H1 (cell line): ENCODE results near the gene GRM4. TPM values are rescaled to one million over a fixed set of nuclear protein-coding genes. Genes with fewer than 3 reads are reported as not detected.

Source experiments
- CTCF ChIA-PET: fragments of 300-600 bp; sonication (Branson Sonifier 250); formaldehyde crosslinking; loops from one replicate; lab custom pipeline; 2021; ENCODE audit not compliant: partially characterized antibody; lab: Charles Lee
- POLR2A ChIA-PET: fragments of 300-600 bp; sonication (Branson Sonifier 250); formaldehyde crosslinking; loops from one replicate; lab custom pipeline; 2021; ENCODE audit warnings: inconsistent platforms; ENCODE audit not compliant: partially characterized antibody; lab: Charles Lee
- DNase-seq, 2 experiments: peaks; one replicate each; pipeline versions ENCODE4 v3.0.0 to v3.0.0-alpha.2; 2010 to 2022; ENCODE audit warnings: low spot score in 2 of 2, low read depth in 1 of 2, mixed read lengths in 1 of 2
- FAIRE-seq: peaks from 2 replicates; lab custom pipeline; 2011; peaks lifted over from hg19 to GRCh38; lab: Jason Lieb, UNC
- H2AFZ ChIP-seq: 2 replicates; pipeline ENCODE4 v1.8.1; 2012; ENCODE audit warnings: low read length, inconsistent platforms
- H2AK5ac ChIP-seq: 2 replicates; pipeline ENCODE4 v1.6.1; 2013; ENCODE audit warnings: low read depth, low read length
- H2BK120ac ChIP-seq: replicated peaks from 2 replicates; pipeline ENCODE3; 2013; ENCODE audit warnings: low read depth, low read length, inconsistent platforms
- H2BK12ac ChIP-seq: 2 replicates; pipeline ENCODE4 v1.6.1; 2013; ENCODE audit warnings: low read depth, low read length
- H2BK15ac ChIP-seq: 2 replicates; pipeline ENCODE4 v1.6.1; 2013; ENCODE audit warnings: low read length
- H2BK20ac ChIP-seq: 2 replicates; pipeline ENCODE4 v1.6.1; 2013; ENCODE audit warnings: low read length
- H2BK5ac ChIP-seq: 2 replicates; pipeline ENCODE4 v1.6.1; 2013; ENCODE audit warnings: low read depth, low read length
- H3K14ac ChIP-seq: 2 replicates; pipeline ENCODE4 v1.6.1; 2013; ENCODE audit warnings: inconsistent platforms; ENCODE audit not compliant: insufficient read length
- H3K18ac ChIP-seq: 2 replicates; pipeline ENCODE4 v1.6.1; 2013; ENCODE audit warnings: low read length; ENCODE audit errors: extremely low read depth
- H3K23ac ChIP-seq: 2 replicates; pipeline ENCODE4 v1.6.1; 2013; ENCODE audit warnings: inconsistent platforms; ENCODE audit not compliant: insufficient read length
- H3K23me2 ChIP-seq: 2 replicates; pipeline ENCODE4 v1.6.1; 2013; ENCODE audit warnings: low read depth, low read length
- H3K27ac ChIP-seq: 2 replicates; pipeline ENCODE4 v1.6.1; 2011; ENCODE audit warnings: low read depth, low read length, inconsistent platforms
- H3K27me3 ChIP-seq, 4 experiments: replicated peaks in 1 of 4; 1 replicate in 1 of 4; 2 replicates in 3 of 4; pipeline versions ENCODE4 v1.6.1 to v1.8.1; 2011 to 2013; ENCODE audit warnings: low read length in 3 of 4, mild to moderate bottlenecking in 3 of 4, inconsistent platforms in 2 of 4, mixed read lengths in 2 of 4, moderate library complexity in 1 of 4; ENCODE audit not compliant: control insufficient read depth in 3 of 4, insufficient read depth in 3 of 4; ENCODE audit errors: extremely low read depth in 1 of 4
- H3K36me3 ChIP-seq, 4 experiments: 2 replicates each; pipeline versions ENCODE4 v1.6.1 to v1.8.1; 2011 to 2013; ENCODE audit warnings: mild to moderate bottlenecking in 4 of 4, low read length in 3 of 4, moderate library complexity in 2 of 4, control low read depth in 1 of 4, inconsistent platforms in 1 of 4; ENCODE audit not compliant: insufficient read depth in 4 of 4, control insufficient read depth in 2 of 4
- H3K4ac ChIP-seq: replicated peaks from 2 replicates; pipeline ENCODE3; 2013; ENCODE audit warnings: low read length, low read depth, mixed read lengths, inconsistent platforms; ENCODE audit not compliant: insufficient read length
- H3K4me1 ChIP-seq, 4 experiments: replicated peaks in 1 of 4; 1 replicate in 1 of 4; 2 replicates in 3 of 4; pipeline versions ENCODE4 v1.6.1 to v1.8.1; 2011 to 2013; ENCODE audit warnings: low read length in 3 of 4, inconsistent platforms in 2 of 4, mixed read lengths in 1 of 4; ENCODE audit not compliant: insufficient read depth in 4 of 4, control insufficient read depth in 3 of 4
- H3K4me2 ChIP-seq, 2 experiments: 2 replicates each; pipeline versions ENCODE4 v1.6.1 to v1.8.1; 2011 to 2013; ENCODE audit warnings: low read depth in 2 of 2, low read length in 2 of 2, control low read depth in 1 of 2, inconsistent platforms in 1 of 2, mild to moderate bottlenecking in 1 of 2; ENCODE audit not compliant: insufficient read depth in 1 of 2
- H3K4me3 ChIP-seq, 4 experiments: fragments of 200-600, 300-600 bp in 1 of 4; sonication (generic), shearing (Covaris generic), sonication (Bioruptor Twin) in 1 of 4; 2 replicates each; pipeline versions ENCODE4 v1.5.1 to v1.8.1; 2011 to 2016; ENCODE audit warnings: low read length in 4 of 4, low read depth in 3 of 4, control low read depth in 2 of 4, inconsistent platforms in 2 of 4, mild to moderate bottlenecking in 2 of 4, mixed read lengths in 1 of 4, moderate library complexity in 1 of 4; ENCODE audit not compliant: insufficient read depth in 2 of 4; ENCODE audit errors: extremely low read depth in 1 of 4
- H3K56ac ChIP-seq: replicated peaks from 2 replicates; pipeline ENCODE3; 2013; ENCODE audit warnings: low read depth, mild to moderate bottlenecking, mixed read lengths, low read length, inconsistent platforms; ENCODE audit not compliant: insufficient read length
- H3K79me1 ChIP-seq: 2 replicates; pipeline ENCODE4 v1.6.1; 2013; ENCODE audit warnings: low read depth, low read length, control low read depth
- H3K79me2 ChIP-seq, 2 experiments: 2 replicates each; pipeline versions ENCODE4 v1.6.1 to v1.8.1; 2012 to 2013; ENCODE audit warnings: low read length in 2 of 2, mild to moderate bottlenecking in 2 of 2, inconsistent platforms in 1 of 2; ENCODE audit not compliant: insufficient read depth in 2 of 2, control insufficient read depth in 1 of 2
- H3K9ac ChIP-seq, 4 experiments: replicated peaks in 1 of 4; 1 replicate in 1 of 4; 2 replicates in 3 of 4; pipeline versions ENCODE4 v1.6.1 to v1.8.1; 2011 to 2013; ENCODE audit warnings: low read depth in 3 of 4, low read length in 3 of 4, control low read depth in 2 of 4, mild to moderate bottlenecking in 2 of 4, moderate library complexity in 2 of 4, inconsistent platforms in 1 of 4; ENCODE audit errors: extremely low read depth in 1 of 4
- H3K9me3 ChIP-seq, 2 experiments: 2 replicates each; pipeline versions ENCODE4 v1.6.1 to v1.8.1; 2012 to 2013; ENCODE audit warnings: mild to moderate bottlenecking in 2 of 2, moderate library complexity in 2 of 2, control low read depth in 1 of 2, inconsistent platforms in 1 of 2, low read depth in 1 of 2, low read length in 1 of 2, mixed read lengths in 1 of 2; ENCODE audit not compliant: insufficient read depth in 2 of 2
- H4K20me1 ChIP-seq, 2 experiments: replicated peaks in 1 of 2; 2 replicates each; pipeline versions ENCODE3 to v1.8.1; 2011 to 2013; ENCODE audit warnings: inconsistent platforms in 2 of 2, low read length in 2 of 2, mild to moderate bottlenecking in 1 of 2; ENCODE audit not compliant: insufficient read depth in 2 of 2, control insufficient read depth in 1 of 2
- H4K5ac ChIP-seq: 2 replicates; pipeline ENCODE4 v1.6.1; 2013; ENCODE audit warnings: low read length, low read depth, mixed read lengths, inconsistent platforms; ENCODE audit not compliant: insufficient read length
- H4K8ac ChIP-seq: 2 replicates; pipeline ENCODE4 v1.8.0; 2013; ENCODE audit warnings: mild to moderate bottlenecking, moderate library complexity, low read length, inconsistent platforms; ENCODE audit not compliant: insufficient read depth; ENCODE audit errors: extremely low read depth
- H4K91ac ChIP-seq: replicated peaks from 2 replicates; pipeline ENCODE3; 2013; ENCODE audit warnings: low read length, mixed read lengths, inconsistent platforms; ENCODE audit not compliant: insufficient read length
- ASH2L ChIP-seq: fragments of 200-600, 300-600 bp; sonication (generic); IDR thresholded peaks from one replicate; pipeline ENCODE4 v1.7.1; 2017; ENCODE audit warnings: low read length
- CTCF ChIP-seq, 3 experiments: IDR thresholded peaks; 1 replicate in 2 of 3; 2 replicates in 1 of 3; pipeline versions ENCODE4 v1.5.1 to v1.6.1; 2011; ENCODE audit warnings: low read length in 3 of 3, mild to moderate bottlenecking in 3 of 3, inconsistent platforms in 2 of 3, low read depth in 1 of 3, moderate library complexity in 1 of 3; ENCODE audit not compliant: insufficient read depth in 1 of 3; ENCODE audit errors: control extremely low read depth in 1 of 3
- RAD21 ChIP-seq, 2 experiments: IDR thresholded peaks in 1 of 2; conservative IDR thresholded peaks in 1 of 2; 2 replicates each; pipeline ENCODE4 v1.6.1; 2011; ENCODE audit warnings: low read depth in 2 of 2, low read length in 2 of 2, improper control_type of control experiment in 1 of 2, inconsistent platforms in 1 of 2, mild to moderate bottlenecking in 1 of 2, moderate library complexity in 1 of 2
- USF2 ChIP-seq: IDR thresholded peaks from 2 replicates; pipeline ENCODE4 v1.6.1; 2011; ENCODE audit warnings: low read length, improper control_type of control experiment
- WGBS, 2 experiments: shearing (Covaris generic) in 1 of 2; methylation state at CpG; one replicate each; pipeline versions ENCODE4 v1.1.6 to v1.1.7; 2013 to 2015; ENCODE audit warnings: low lambda C conversion rate in 2 of 2, mixed read lengths in 2 of 2, inconsistent platforms in 1 of 2, low coverage in 1 of 2, missing lambda C conversion rate in 1 of 2; ENCODE audit not compliant: insufficient replicate concordance in 2 of 2, insufficient coverage in 1 of 2, insufficient read length in 1 of 2; ENCODE audit errors: extremely low coverage in 1 of 2, missing lambda C conversion rate in 1 of 2; 5-methylcytosine and 5-hydroxymethylcytosine counted together
- polyA plus RNA-seq, 7 experiments: library from polyadenylated mRNA; depleted of rRNA in 3 of 7; stranded (reverse) in 5 of 7; unstranded in 2 of 7; fragments of >200 nt in 5 of 7; fragments of 200-250 nt in 2 of 7; gene quantifications; 1 replicate in 5 of 7; 2 replicates in 1 of 7; 4 replicates in 1 of 7; pipeline versions ENCODE4 v1.2.1 to v1.2.3, GENCODE V29; 2011 to 2013; ENCODE audit warnings: missing spikeins in 2 of 7, mixed read lengths in 2 of 7
- total RNA-seq: library from RNA; stranded (reverse); fragmentation: NEBNext Ultra II Directional; extraction: Animal tissue kit (Norgen Biotek cat#: 25700); gene quantifications from 2 replicates; pipeline ENCODE4 v1.2.1, GENCODE V29; 2021

Gene GRM4
- total and polyA plus RNA-seq, 2 of the 8 experiments (the other 6 are each of a cell fraction or from before 2014, with no cell fraction given) = 19.6 to 21.5 TPM

- no peak overlapping the region for H3K23ac ChIP-seq
- H4K20me1 ChIP-seq = no peaks in the 10 kb centered on the region
- H2BK5ac ChIP-seq = no peak overlapping the region
- H3K4ac ChIP-seq = no peak overlapping the region
- H3K79me2 ChIP-seq = no peaks in the 10 kb centered on the region
- H3K14ac ChIP-seq = no peak overlapping the region
- no peak overlapping the region for H2BK15ac ChIP-seq
- no peak overlapping the region for H3K9ac ChIP-seq
- no peak overlapping the region for H3K4me2 ChIP-seq
- H2BK120ac ChIP-seq = no peak overlapping the region
- H3K27ac ChIP-seq = no peak overlapping the region
- H3K4me3 ChIP-seq = no peak overlapping the region
- TF ChIP-seq CTCF (IDR thresholded peaks at IDR 0.05; ENCODE audit: control extremely low read depth in 1 of 3, insufficient read depth in 1 of 3, low read depth in 1 of 3, low read length in 3 of 3) (peak in 2 of 3 experiments; percentile 7 to 13; a peak in 3 of 4 replicates), ASH2L (no peak), USF2 (no peak), RAD21 (IDR thresholded peaks at IDR 0.05 in 1 of 2, conservative IDR thresholded peaks at IDR 0.05 in 1 of 2; ENCODE audit: low read depth in 2 of 2, low read length in 2 of 2) (peak in 1 of 2 experiments; percentile 34; a peak in 2 of 4 replicates)
- no peak overlapping the region for H2BK12ac ChIP-seq
- H3K79me1 ChIP-seq = no peaks in the 10 kb centered on the region
- H4K8ac ChIP-seq = no peak overlapping the region
- 74% methylated on average over 3 of the region's 3 CpGs; no CpG with 5 or more reads in 1 of the 2 experiments for WGBS, 2 experiments
- no peak for FAIRE-seq
- ChIA-PET CTCF (interaction anchor here (0.6 to 1.9 kb wide), 8 partner anchors 12 to 435 kb away, joined by 3 to 6 read pairs (median 3); no protein-coding TSS in a partner anchor), POLR2A (interaction anchor here (0.9 to 1.5 kb wide), 5 partner anchors 11 to 251 kb away, joined by 4 to 5 read pairs (median 4); partner anchors contain the start of genes HMGA1 and RPS10)
- no peaks in the 10 kb centered on the region for H3K23me2 ChIP-seq
- H3K4me1 ChIP-seq = peaks cover 0 to 2% (median 0%) of the 10 kb centered on the region in 4 experiments; a peak in 1 of 7 replicates
- no peak for DNase-seq
- no peak overlapping the region for H4K5ac ChIP-seq
- no peaks in the 10 kb centered on the region for H3K27me3 ChIP-seq
- H2BK20ac ChIP-seq = no peak overlapping the region
- no peaks in the 10 kb centered on the region for H3K36me3 ChIP-seq
- no peak overlapping the region for H4K91ac ChIP-seq
- H3K18ac ChIP-seq = no peak overlapping the region
- H3K9me3 ChIP-seq = no peaks in the 10 kb centered on the region; a peak in 1 of 4 replicates
- H2AK5ac ChIP-seq = no peak overlapping the region
- H2AFZ ChIP-seq = no peak overlapping the region; the same call in 1 of the 2 replicates
- no peak overlapping the region for H3K56ac ChIP-seq
Observed at GRCh38 chr6:34174846-34175399, 29.0 kb upstream of the GRM4 start.
